Cardiac fibroblast (primary cell): ENCODE data around the gene PKD2L2.

ENCODE experiments used
- DNase-seq, 2 donors: peaks; one replicate each; pipeline versions ENCODE4 v3.0.0 to v3.0.0-alpha.2; 2010; ENCODE audit warnings: low read depth in 2 of 2
- H3K4me3 ChIP-seq, 2 donors: replicated peaks in 1 of 2; 1 replicate in 1 of 2; 2 replicates in 1 of 2; pipeline ENCODE4 v1.5.1; 2011; ENCODE audit warnings: low read depth in 2 of 2, low read length in 2 of 2, mild to moderate bottlenecking in 2 of 2, moderate library complexity in 1 of 2
- TF ChIP-seq, protein P1 (sequence below): IDR thresholded peaks from one replicate; pipeline ENCODE4 v1.5.1; 2011; ENCODE audit warnings: low read depth, mild to moderate bottlenecking, low read length, inconsistent platforms

The PKD2L2 gene

DNA sequence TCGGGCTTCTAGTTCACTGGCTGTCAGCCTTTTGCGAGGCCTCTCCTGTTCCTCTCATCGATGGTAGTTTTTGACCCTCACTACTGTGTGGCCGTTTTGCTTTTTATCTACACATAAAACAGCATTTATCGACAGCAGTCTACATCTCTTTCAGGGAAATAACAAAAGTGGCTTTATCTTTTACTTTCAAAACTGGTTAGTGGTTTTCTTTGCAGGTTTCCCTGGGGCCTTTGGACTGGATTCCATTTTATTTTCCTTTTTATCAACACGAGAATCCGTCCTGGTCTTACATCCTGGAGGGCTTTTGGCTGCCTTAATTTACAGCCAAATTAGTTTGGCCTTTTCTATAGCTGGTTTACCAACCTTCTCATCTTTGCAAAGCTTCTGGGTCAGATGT lies 793 bp upstream of the PKD2L2 start:
- H3K4me3 ChIP-seq = peak overlapping the region in 1 of 2 donors; percentile 54
- DNase-seq = no peak
- TF ChIP-seq, protein P1, sequence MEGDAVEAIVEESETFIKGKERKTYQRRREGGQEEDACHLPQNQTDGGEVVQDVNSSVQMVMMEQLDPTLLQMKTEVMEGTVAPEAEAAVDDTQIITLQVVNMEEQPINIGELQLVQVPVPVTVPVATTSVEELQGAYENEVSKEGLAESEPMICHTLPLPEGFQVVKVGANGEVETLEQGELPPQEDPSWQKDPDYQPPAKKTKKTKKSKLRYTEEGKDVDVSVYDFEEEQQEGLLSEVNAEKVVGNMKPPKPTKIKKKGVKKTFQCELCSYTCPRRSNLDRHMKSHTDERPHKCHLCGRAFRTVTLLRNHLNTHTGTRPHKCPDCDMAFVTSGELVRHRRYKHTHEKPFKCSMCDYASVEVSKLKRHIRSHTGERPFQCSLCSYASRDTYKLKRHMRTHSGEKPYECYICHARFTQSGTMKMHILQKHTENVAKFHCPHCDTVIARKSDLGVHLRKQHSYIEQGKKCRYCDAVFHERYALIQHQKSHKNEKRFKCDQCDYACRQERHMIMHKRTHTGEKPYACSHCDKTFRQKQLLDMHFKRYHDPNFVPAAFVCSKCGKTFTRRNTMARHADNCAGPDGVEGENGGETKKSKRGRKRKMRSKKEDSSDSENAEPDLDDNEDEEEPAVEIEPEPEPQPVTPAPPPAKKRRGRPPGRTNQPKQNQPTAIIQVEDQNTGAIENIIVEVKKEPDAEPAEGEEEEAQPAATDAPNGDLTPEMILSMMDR = no peak

DNA sequence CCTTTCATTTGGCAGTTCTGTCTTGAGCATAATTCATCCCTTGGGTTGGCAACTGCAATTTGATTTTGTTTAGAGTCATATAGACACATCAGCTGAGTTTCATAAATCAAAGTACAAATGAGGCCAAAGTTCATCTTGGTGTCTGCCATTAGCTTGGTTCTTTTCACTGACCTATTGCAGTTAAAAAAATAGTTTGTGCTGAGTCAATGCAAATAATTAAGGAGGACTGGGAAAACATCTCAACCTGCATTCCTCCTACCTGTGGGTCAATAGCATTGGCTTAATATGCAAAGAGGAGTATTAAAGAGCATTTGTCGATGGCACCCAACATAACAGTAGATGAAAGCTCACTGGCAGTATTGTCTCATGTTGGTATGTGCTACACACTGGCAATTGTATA lies 1.6 kb downstream of the PKD2L2 start:
- no peak for DNase-seq
- TF ChIP-seq, protein P1 = no peak
- H3K4me3 ChIP-seq = no peak overlapping the region

DNA sequence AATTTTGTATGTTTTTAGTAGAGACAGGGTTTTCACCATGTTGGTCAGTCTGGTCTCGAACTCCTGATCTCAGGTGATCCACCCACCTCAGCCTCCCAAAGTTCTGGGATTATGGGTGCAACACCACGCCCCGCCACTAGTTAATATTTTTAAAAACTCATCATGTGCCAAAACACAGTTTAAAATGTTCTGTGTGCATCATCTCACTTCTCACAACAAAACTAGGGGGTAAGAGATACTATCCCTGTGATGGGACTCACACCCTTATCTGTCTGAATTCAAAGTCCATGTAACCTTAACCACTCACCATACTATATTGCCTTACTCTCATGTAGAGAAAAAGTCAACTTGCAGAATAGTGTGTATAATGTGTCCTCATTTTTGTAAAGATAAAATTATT lies 2.6 kb downstream of the PKD2L2 start:
- no peak for DNase-seq
- H3K4me3 ChIP-seq = no peak overlapping the region
- TF ChIP-seq, protein P1 = peak; percentile 2

DNA sequence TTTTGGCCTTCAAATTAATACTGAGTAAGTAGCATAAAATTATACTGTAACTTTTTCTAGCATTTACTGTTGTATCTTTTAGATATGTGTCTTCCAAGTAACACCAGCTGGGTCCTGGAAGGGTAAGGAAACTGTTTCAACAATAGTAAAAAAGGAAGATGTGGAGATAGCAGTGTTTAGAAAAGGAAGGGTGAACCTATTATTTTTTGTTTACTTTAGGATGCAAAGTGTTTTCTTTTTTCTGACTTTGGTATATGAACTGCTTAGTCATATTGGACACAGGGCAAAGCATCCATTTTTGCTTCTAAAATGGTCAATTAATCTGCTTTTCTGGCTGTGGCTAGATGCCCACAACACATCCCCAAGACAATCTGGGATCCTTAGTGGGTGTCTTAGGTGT lies 5.3 kb downstream of the PKD2L2 start:
- DNase-seq = no peak
- TF ChIP-seq, protein P1 = no peak
- H3K4me3 ChIP-seq = no peak overlapping the region

DNA sequence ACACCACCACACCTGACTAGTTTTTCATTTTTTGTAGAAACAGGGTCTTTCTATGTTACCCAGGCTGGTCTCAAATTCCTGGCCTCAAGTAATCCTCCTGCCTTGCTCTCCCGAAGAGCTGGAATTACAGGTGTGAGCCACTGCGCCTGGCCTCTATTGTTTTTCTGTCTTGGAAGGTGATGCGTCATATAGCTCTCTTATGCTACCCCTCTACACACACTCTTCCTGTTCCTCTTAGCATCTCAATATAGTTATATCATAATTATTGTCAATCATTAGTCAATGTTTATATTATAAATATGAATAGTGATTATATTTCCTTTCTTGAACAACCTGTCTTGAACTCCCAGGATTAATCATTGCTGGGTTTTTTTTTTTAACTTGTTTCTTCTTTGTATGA lies 7.3 kb downstream of the PKD2L2 start:
- TF ChIP-seq, protein P1 = no peak
- no peak for DNase-seq
- no peak overlapping the region for H3K4me3 ChIP-seq

DNA sequence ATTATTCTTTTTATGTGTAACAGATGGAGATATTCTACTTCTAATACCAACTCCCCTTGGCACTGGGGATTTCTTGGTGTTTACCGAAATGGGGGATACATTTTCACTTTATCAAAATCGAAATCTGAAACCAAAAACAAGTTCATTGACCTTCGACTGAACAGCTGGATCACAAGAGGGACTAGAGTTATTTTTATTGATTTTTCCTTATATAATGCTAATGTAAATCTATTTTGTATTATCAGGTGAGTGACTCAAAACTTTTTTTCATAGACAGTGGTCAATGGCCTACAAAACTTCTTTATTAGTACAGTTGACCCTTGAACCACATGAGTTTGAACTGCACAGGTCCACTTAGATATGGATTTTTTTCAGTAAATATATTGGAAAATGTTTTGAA lies 10.2 kb downstream of the PKD2L2 start:
- H3K4me3 ChIP-seq = no peak overlapping the region
- DNase-seq = no peak
- TF ChIP-seq, protein P1 = no peak
